Fibroblast of lung (primary cell): Measurements from ENCODE around the gene CHRNB1.

Experiments
- EZH2 ChIP-seq: IDR thresholded peaks from 2 replicates; pipeline ENCODE4 v1.5.1; 2012; ENCODE audit warnings: low read length, control low read depth, mild to moderate bottlenecking; ENCODE audit errors: missing control alignments
- TF ChIP-seq, protein P1 (sequence below), 2 donors: IDR thresholded peaks in 1 of 2; conservative IDR thresholded peaks in 1 of 2; 1 replicate in 1 of 2; 2 replicates in 1 of 2; pipeline ENCODE4 v1.5.1; 2011 to 2012; ENCODE audit warnings: low read length in 2 of 2, control low read depth in 1 of 2, inconsistent platforms in 1 of 2, low read depth in 1 of 2, mild to moderate bottlenecking in 1 of 2

GRCh38 chr17:7396147-7396546, 48.7 kb upstream of the CHRNB1 start:
- no peak for TF ChIP-seq EZH2
- TF ChIP-seq, protein P1, sequence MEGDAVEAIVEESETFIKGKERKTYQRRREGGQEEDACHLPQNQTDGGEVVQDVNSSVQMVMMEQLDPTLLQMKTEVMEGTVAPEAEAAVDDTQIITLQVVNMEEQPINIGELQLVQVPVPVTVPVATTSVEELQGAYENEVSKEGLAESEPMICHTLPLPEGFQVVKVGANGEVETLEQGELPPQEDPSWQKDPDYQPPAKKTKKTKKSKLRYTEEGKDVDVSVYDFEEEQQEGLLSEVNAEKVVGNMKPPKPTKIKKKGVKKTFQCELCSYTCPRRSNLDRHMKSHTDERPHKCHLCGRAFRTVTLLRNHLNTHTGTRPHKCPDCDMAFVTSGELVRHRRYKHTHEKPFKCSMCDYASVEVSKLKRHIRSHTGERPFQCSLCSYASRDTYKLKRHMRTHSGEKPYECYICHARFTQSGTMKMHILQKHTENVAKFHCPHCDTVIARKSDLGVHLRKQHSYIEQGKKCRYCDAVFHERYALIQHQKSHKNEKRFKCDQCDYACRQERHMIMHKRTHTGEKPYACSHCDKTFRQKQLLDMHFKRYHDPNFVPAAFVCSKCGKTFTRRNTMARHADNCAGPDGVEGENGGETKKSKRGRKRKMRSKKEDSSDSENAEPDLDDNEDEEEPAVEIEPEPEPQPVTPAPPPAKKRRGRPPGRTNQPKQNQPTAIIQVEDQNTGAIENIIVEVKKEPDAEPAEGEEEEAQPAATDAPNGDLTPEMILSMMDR (conservative IDR thresholded peaks at IDR 0.05 in 1 of 2, IDR thresholded peaks at IDR 0.05 in 1 of 2; ENCODE audit: low read depth in 1 of 2, low read length in 2 of 2), result no peak
